Erythroblast (primary cell): ENCODE results near the gene FGD3.

ENCODE experiments used
- GATA1 ChIP-seq: IDR thresholded peaks from 2 replicates; pipeline ENCODE4 v1.6.1; 2011; ENCODE audit warnings: low read depth, mild to moderate bottlenecking, control low read depth, low read length, moderate library complexity
- POLR2A ChIP-seq: IDR thresholded peaks from 2 replicates; pipeline ENCODE4 v1.6.1; 2011; ENCODE audit warnings: mild to moderate bottlenecking, low read length

DNA sequence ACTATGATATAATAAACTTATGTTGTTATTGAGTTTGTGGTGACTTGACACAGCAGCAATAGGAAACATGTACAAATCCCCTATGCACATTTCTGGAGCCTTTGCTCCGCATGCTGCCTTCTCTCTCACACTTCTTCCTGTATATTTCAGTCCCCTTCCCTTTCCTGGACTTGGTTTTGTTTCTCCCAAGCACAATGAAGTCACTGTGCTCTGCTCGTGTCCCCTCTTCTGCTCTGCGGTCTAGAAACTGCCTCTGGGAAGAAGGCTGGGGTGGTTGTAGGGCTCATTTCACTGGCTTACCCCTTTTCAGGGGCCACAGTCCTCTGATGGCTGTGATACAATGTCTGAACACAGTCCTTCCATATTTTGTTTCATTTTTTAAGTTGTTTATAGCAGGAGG is 15.7 kb upstream of the FGD3 start:
- TF ChIP-seq POLR2A (no peak), GATA1 (no peak)
